CD4-positive, alpha-beta T cell (primary cell): ENCODE measurements around the gene KCTD10. TPM values are rescaled to one million over a fixed set of nuclear protein-coding genes. Genes with fewer than 3 reads are reported as not detected.

Source experiments
- ATAC-seq: fragments of 200-7000 bp; cut with Tn5 transposase; one replicate; pipeline ENCODE4 v1.10.0; 2022; ENCODE audit warnings: mild to moderate bottlenecking; ENCODE audit not compliant: poor library complexity
- CTCF ChIA-PET: fragments of 350-600 bp; sonication (Branson Sonifier 250); formaldehyde crosslinking; loops from one replicate; lab custom pipeline; 2021; ENCODE audit warnings: antibody characterized with exemption, inconsistent platforms; lab: Charles Lee
- POLR2A ChIA-PET: fragments of 350-600 bp; sonication (Branson Sonifier 250); formaldehyde crosslinking; loops from one replicate; lab custom pipeline; 2021; ENCODE audit warnings: antibody characterized with exemption, inconsistent platforms; lab: Charles Lee
- DNase-seq, 14 experiments: peaks; one replicate each; pipeline ENCODE4 v3.0.0-alpha.2; 2013 to 2020; ENCODE audit warnings: mixed read lengths in 2 of 14
- H3K27ac ChIP-seq, 2 donors: one replicate each; pipeline versions ENCODE4 v1.5.1 to v1.7.0; 2013; ENCODE audit warnings: low read length in 2 of 2, low read depth in 1 of 2, mild to moderate bottlenecking in 1 of 2
- H3K27me3 ChIP-seq, 2 experiments: 1 replicate in 1 of 2; 2 replicates in 1 of 2; pipeline versions ENCODE4 v1.6.1 to v1.7.0; 2013; ENCODE audit warnings: low read length in 2 of 2, control low read depth in 1 of 2, mild to moderate bottlenecking in 1 of 2, moderate library complexity in 1 of 2; ENCODE audit not compliant: insufficient read depth in 2 of 2, control insufficient read depth in 1 of 2
- H3K36me3 ChIP-seq: one replicate; pipeline ENCODE4 v1.6.1; 2013; ENCODE audit warnings: low read length, control low read depth; ENCODE audit not compliant: insufficient read depth
- H3K4me1 ChIP-seq: one replicate; pipeline ENCODE4 v1.6.1; 2013; ENCODE audit warnings: low read length, control low read depth; ENCODE audit not compliant: insufficient read depth
- H3K4me3 ChIP-seq: one replicate; pipeline ENCODE4 v1.5.1; 2013; ENCODE audit warnings: mild to moderate bottlenecking, low read length, moderate library complexity
- H3K9me3 ChIP-seq, 2 experiments: 1 replicate in 1 of 2; 2 replicates in 1 of 2; pipeline versions ENCODE4 v1.6.1 to v1.7.0; 2013; ENCODE audit warnings: low read length in 2 of 2, mild to moderate bottlenecking in 2 of 2, control low read depth in 1 of 2, moderate library complexity in 1 of 2; ENCODE audit not compliant: control insufficient read depth in 1 of 2, insufficient read depth in 1 of 2
- H3K27ac Mint-ChIP-seq: one replicate; pipeline ENCODE4 v1.8.0; 2020; ENCODE audit warnings: mixed read lengths
- H3K27me3 Mint-ChIP-seq: one replicate; pipeline ENCODE4 v1.8.0; 2021; ENCODE audit warnings: mixed read lengths
- H3K36me3 Mint-ChIP-seq: one replicate; pipeline ENCODE4 v1.8.0; 2021; ENCODE audit warnings: low read depth, mixed read lengths
- H3K4me1 Mint-ChIP-seq: one replicate; pipeline ENCODE4 v1.8.0; 2021; ENCODE audit warnings: low read depth, mixed read lengths
- H3K4me3 Mint-ChIP-seq: one replicate; pipeline ENCODE4 v1.8.0; 2020; ENCODE audit warnings: mild to moderate bottlenecking, mixed read lengths
- H3K9me3 Mint-ChIP-seq: one replicate; pipeline ENCODE4 v1.8.0; 2020; ENCODE audit warnings: mixed read lengths
- intact Hi-C, 2 experiments: fragments of 100-400 bp; cut with DNase I in 1 of 2; cut with micrococcal nuclease in 1 of 2; formaldehyde crosslinking; loops; one replicate each; pipeline versions ENCODE4 v1.15.1 to v1.9.0; 2023 to 2025; cut with DNase I, micrococcal nuclease
- total RNA-seq, 174 experiments: library from RNA in 2 of 174; stranded (reverse) in 2 of 174; gene quantifications; one replicate each; pipeline ENCODE4 v1.2.3 and lab custom pipeline; 2021 to 2026
- TF ChIP-seq, protein P1 (sequence below): fragments of 200-600 bp; IDR thresholded peaks from one replicate; pipeline ENCODE4 v1.8.0; 2022; ENCODE audit warnings: antibody characterized with exemption, mild to moderate bottlenecking

The KCTD10 gene
- total RNA-seq, 2 experiments from 2014 or later: 24.2 to 26.1 TPM

GRCh38 chr12:109492371-109492770 lies 15.3 kb upstream of the KCTD10 start:
- Mint-ChIP-seq H3K4me1 (no peaks in the 10 kb centered on the region), H3K36me3 (peaks cover 89% of the 10 kb centered on the region), H3K27me3 (no peaks in the 10 kb centered on the region), H3K4me3 (no peak overlapping the region), H3K27ac (no peak overlapping the region), H3K9me3 (no peaks in the 10 kb centered on the region)
- Histone ChIP-seq H3K9me3 (no peaks in the 10 kb centered on the region), H3K4me1 (no peaks in the 10 kb centered on the region), H3K4me3 (no peak overlapping the region), H3K27ac (no peak overlapping the region), H3K27me3 (no peaks in the 10 kb centered on the region), H3K36me3 (peaks cover 85% of the 10 kb centered on the region)
- POLR2A ChIA-PET: no interaction called here
- TF ChIP-seq, protein P1, sequence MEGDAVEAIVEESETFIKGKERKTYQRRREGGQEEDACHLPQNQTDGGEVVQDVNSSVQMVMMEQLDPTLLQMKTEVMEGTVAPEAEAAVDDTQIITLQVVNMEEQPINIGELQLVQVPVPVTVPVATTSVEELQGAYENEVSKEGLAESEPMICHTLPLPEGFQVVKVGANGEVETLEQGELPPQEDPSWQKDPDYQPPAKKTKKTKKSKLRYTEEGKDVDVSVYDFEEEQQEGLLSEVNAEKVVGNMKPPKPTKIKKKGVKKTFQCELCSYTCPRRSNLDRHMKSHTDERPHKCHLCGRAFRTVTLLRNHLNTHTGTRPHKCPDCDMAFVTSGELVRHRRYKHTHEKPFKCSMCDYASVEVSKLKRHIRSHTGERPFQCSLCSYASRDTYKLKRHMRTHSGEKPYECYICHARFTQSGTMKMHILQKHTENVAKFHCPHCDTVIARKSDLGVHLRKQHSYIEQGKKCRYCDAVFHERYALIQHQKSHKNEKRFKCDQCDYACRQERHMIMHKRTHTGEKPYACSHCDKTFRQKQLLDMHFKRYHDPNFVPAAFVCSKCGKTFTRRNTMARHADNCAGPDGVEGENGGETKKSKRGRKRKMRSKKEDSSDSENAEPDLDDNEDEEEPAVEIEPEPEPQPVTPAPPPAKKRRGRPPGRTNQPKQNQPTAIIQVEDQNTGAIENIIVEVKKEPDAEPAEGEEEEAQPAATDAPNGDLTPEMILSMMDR: no peak
- CTCF ChIA-PET: no interaction called here
- intact Hi-C loops: no loop called here
- DNase-seq (no peak), ATAC-seq (no peak)

GRCh38 chr12:109491671-109492070 lies 14.6 kb upstream of the KCTD10 start:
- Histone ChIP-seq H3K4me3 (no peak overlapping the region), H3K9me3 (no peaks in the 10 kb centered on the region), H3K4me1 (no peaks in the 10 kb centered on the region), H3K27ac (no peak overlapping the region), H3K27me3 (no peaks in the 10 kb centered on the region), H3K36me3 (peaks cover 90% of the 10 kb centered on the region)
- intact Hi-C loops: no loop called here
- peaks cover 92% of the 10 kb centered on the region for H3K36me3 Mint-ChIP-seq
- H3K27ac Mint-ChIP-seq: no peak overlapping the region
- ChIA-PET POLR2A (no interaction called here), CTCF (no interaction called here)
- H3K27me3 Mint-ChIP-seq: no peaks in the 10 kb centered on the region
- DNase-seq (no peak), ATAC-seq (no peak)
- TF ChIP-seq, protein P1: no peak
- H3K9me3 Mint-ChIP-seq: no peaks in the 10 kb centered on the region
- H3K4me1 Mint-ChIP-seq: no peaks in the 10 kb centered on the region
- H3K4me3 Mint-ChIP-seq: no peak overlapping the region

GRCh38 chr12:109489955-109490565 lies 13.0 kb upstream of the KCTD10 start:
- H3K4me3 ChIP-seq: no peak overlapping the region
- no peak overlapping the region for H3K27ac Mint-ChIP-seq
- intact Hi-C loops: no loop called here
- POLR2A ChIA-PET: no interaction called here
- TF ChIP-seq, protein P1: no peak
- DNase-seq: no peak
- no peaks in the 10 kb centered on the region for H3K27me3 Mint-ChIP-seq
- H3K4me1 Mint-ChIP-seq: no peaks in the 10 kb centered on the region
- H3K4me3 Mint-ChIP-seq: no peak overlapping the region
- CTCF ChIA-PET: no interaction called here
- H3K4me1 ChIP-seq: no peaks in the 10 kb centered on the region
- H3K9me3 Mint-ChIP-seq: no peaks in the 10 kb centered on the region
- peaks cover 92% of the 10 kb centered on the region for H3K36me3 Mint-ChIP-seq
- peaks cover 96% of the 10 kb centered on the region for H3K36me3 ChIP-seq
- ATAC-seq: no peak
- no peaks in the 10 kb centered on the region for H3K9me3 ChIP-seq
- H3K27ac ChIP-seq: no peak overlapping the region
- no peaks in the 10 kb centered on the region for H3K27me3 ChIP-seq
